Ishikawa (cell line): ENCODE measurements around the gene TMCC1.

Source experiments
- CEBPB ChIP-seq: IDR thresholded peaks from 2 replicates; pipeline ENCODE4 v1.6.1; 2012
- EGR1 ChIP-seq: IDR thresholded peaks from 2 replicates; pipeline ENCODE4 v1.6.1; 2012
- EP300 ChIP-seq: IDR thresholded peaks from 2 replicates; pipeline ENCODE4 v1.6.1; 2012; ENCODE audit warnings: borderline replicate concordance
- MAX ChIP-seq: IDR thresholded peaks from 2 replicates; pipeline ENCODE4 v1.6.1; 2012
- REST ChIP-seq: IDR thresholded peaks from 2 replicates; pipeline ENCODE4 v1.6.1; 2012; ENCODE audit warnings: low read depth, mild to moderate bottlenecking
- TAF1 ChIP-seq: IDR thresholded peaks from 2 replicates; pipeline ENCODE4 v1.6.1; 2012; ENCODE audit warnings: low read depth, mild to moderate bottlenecking
- TCF12 ChIP-seq: IDR thresholded peaks from 2 replicates; pipeline ENCODE4 v1.6.1; 2012; ENCODE audit warnings: low read depth
- TEAD4 ChIP-seq: IDR thresholded peaks from 2 replicates; pipeline ENCODE4 v1.6.1; 2012
- YY1 ChIP-seq: IDR thresholded peaks from 2 replicates; pipeline ENCODE4 v1.6.1; 2012; ENCODE audit warnings: low read depth

GRCh38 chr3:129812589-129812988, 80.9 kb downstream of the TMCC1 start:
- no peak for TF ChIP-seq MAX
- no peak for TF ChIP-seq EGR1
- no peak for TF ChIP-seq REST
- no peak for TF ChIP-seq EP300
- no peak for TF ChIP-seq TEAD4
- TF ChIP-seq YY1: no peak
- TF ChIP-seq TAF1: no peak
- TF ChIP-seq TCF12: no peak
- no peak for TF ChIP-seq CEBPB
